AG10803 (cell line): Measurements from ENCODE around the gene LTBP3.

Experiments used
- DNase-seq: peaks from one replicate; pipeline ENCODE4 v3.0.0; 2010; ENCODE audit warnings: low read depth
- H3K4me3 ChIP-seq: 2 replicates; pipeline ENCODE4 v1.5.1; 2011; ENCODE audit warnings: mild to moderate bottlenecking, low read length, control low read depth
- TF ChIP-seq, protein P1 (sequence below): conservative IDR thresholded peaks from 2 replicates; pipeline ENCODE4 v1.5.1; 2011; ENCODE audit warnings: mild to moderate bottlenecking, low read length, control low read depth, inconsistent platforms

Gene LTBP3

DNA sequence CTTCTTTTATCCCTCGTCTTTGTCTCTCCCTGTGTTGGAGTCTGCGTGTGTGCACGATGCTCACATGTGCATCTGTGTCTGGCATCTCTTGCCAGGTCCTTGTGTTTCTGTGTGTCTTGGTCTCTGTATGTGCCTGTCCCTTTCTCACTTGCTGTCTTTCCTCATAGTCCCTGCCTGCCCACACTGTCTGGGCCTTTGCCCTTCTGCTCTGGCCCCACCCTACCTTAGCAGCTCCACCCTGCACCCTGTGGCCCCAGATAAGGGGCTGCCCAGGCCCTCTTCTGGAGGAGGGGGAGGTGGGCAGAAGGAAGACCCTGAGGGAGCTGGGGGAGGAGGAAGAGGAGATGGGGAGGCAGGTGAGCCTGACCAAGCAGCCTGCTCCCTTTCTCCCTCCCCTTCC lies 20.5 kb upstream of the LTBP3 start:
- TF ChIP-seq, protein P1, sequence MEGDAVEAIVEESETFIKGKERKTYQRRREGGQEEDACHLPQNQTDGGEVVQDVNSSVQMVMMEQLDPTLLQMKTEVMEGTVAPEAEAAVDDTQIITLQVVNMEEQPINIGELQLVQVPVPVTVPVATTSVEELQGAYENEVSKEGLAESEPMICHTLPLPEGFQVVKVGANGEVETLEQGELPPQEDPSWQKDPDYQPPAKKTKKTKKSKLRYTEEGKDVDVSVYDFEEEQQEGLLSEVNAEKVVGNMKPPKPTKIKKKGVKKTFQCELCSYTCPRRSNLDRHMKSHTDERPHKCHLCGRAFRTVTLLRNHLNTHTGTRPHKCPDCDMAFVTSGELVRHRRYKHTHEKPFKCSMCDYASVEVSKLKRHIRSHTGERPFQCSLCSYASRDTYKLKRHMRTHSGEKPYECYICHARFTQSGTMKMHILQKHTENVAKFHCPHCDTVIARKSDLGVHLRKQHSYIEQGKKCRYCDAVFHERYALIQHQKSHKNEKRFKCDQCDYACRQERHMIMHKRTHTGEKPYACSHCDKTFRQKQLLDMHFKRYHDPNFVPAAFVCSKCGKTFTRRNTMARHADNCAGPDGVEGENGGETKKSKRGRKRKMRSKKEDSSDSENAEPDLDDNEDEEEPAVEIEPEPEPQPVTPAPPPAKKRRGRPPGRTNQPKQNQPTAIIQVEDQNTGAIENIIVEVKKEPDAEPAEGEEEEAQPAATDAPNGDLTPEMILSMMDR = no peak
- no peak for DNase-seq
- H3K4me3 ChIP-seq = no peak overlapping the region

DNA sequence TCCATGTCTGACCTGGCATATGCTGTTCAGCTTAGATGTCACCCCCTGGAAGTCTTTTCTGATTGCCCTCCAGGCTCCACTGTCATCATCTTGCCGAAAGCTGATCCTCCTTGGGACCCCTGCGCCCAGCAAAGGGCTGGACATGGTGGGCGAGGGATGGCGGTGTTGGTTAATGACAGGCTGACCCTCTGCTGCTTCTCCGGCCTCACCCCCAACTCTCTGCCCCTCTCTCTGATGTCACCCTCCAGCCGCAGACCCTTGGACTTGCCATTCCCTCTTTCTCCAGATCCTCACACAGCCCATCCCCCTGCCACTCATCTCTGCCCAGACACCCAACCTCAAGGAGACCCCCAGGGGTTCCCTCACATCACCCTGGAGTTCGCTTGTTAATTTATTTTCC lies 20.0 kb upstream of the LTBP3 start:
- DNase-seq = no peak
- TF ChIP-seq, protein P1 = no peak
- H3K4me3 ChIP-seq = peak overlapping the region; percentile 75

DNA sequence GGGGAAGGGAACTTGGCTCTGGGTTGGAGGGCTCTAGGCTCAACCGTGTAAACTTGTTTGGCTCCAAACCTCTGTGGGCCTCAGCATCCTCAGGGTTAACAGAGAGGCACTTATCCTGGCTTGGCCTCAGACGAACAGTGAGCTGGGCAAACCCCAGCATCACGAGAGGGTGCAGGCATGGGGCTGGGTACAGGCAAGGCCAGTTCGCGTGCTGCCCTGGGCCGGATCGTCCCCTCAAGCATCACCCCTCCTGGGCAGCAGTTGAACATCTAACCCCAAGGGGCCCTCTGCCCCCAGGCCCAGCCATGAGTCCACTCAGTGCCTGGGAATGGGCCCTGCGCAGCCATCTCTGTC lies 19.6 kb upstream of the LTBP3 start:
- DNase-seq = no peak
- H3K4me3 ChIP-seq = peak overlapping the region; percentile 75
- TF ChIP-seq, protein P1 = no peak

DNA sequence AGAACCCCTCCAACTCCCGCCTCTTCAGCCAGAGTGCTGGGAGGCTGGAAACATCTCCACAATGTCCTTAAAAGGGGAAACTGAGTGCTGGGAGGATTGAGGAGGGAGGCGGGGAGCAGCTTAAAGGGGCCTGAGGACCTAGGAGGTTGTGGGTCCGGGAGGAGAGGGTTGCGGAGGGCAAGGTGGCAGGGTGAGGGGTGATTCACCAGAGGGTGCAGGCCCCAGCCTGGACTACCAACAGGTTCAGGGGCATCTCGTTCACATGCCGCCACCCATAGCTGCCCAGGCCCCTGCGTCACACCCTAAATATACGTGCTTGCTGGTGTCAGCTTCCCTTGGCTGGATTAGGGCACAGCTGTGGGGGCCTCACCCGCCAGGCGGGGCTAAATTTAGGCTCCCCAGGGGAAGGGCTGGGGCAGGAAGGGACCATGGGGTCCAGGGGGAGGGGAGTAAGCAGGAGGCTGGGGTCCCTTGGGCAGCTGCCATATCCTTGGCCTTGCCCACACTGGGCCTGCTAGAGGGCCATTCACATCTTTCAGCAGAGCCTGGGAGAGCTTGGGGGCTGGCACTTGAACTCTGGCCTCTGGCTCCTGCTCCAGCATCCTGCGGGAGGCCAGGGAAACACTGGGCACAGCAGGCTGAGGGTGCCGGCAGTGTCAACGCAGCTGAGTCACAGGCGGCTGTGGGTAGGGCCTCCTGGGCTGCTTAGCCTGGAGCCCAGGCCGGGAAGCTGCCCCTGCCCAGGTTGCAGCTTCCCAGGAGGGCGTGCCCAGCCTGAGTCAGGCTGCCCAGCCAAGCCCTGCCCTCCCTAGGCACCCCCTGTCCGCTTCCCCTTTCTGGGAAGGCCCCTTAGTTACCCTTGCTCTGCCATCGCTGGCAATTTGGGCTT lies 19.0 kb upstream of the LTBP3 start:
- TF ChIP-seq, protein P1 = no peak
- DNase-seq = peak; percentile 65
- H3K4me3 ChIP-seq = peak overlapping the region; percentile 75

DNA sequence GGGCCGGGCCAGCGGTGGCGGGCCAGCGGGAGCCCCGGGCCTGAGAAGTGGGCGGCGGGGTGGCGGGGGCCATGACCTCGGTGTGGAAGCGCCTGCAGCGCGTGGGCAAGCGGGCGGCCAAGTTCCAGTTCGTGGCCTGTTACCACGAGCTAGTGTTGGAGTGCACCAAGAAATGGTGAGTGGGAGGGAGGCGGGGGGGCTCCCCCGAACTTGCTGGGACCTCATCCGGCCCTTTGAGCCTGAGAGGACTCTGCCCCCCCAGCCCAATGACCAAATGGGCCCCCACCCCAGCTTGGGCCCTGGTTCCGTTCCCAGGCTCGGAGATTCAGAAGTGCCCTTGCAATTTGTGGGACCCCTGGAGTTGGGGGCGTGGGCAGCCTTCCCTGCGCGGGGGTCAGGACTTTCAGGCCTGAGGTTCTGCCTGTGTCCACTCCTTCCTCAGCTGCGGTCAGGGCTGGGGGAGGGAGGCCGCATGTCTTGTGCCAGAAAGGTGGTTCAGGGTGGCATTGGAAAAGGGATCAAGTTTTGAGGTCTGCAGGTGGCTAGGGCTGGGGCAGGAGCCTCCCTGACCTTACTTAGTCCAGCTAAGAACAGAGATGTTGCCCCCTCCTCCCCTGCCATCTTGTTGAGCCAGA lies 18.2 kb upstream of the LTBP3 start:
- TF ChIP-seq, protein P1 = no peak
- no peak for DNase-seq
- peak overlapping the region; percentile 75 for H3K4me3 ChIP-seq

DNA sequence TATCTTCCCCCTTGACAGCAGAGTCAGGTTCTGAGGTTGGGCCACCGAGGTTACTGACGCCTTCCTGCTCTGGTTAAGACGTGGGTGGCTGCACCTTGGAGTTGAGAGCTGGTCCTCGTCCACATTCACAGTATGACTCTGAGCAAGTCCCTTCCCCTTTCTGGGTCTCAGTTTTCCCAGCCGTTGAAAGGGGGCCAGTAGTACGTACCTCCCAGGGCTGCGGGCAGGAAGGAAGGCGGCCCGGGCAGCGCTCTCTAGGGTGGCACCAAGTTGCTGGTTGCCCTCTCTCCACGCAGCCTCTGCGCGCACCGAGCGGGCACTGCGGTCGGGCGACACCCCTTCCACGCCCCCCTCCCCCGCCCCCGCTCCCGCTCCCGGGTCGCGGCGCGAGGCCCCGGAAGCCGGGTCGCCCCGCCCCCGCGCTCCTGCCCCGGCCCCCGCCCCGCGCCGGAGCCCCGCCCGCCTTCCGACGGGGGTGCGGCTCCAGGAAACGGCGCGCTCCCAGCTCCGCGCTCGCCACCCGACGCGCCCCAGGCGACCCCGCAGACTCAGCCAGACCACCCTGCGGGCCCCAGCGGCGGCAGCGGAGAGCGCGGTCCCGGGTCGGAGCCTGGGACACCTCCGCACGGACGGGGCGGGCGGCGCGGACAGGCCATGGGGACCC lies 17.5 kb upstream of the LTBP3 start, which contains the start of gene EHBP1L1:
EHBP1L1 (plus strand) TSS at position 486 of the 664 bp plus-strand sequence. CDS start 250 bp downstream, outside the sequence.
- TF ChIP-seq, protein P1 = no peak
- DNase-seq = no peak
- peak within 1 kb of the TSS; percentile 75 for H3K4me3 ChIP-seq
